A673 (cell line): ENCODE measurements around the gene ADM5. TPM values are rescaled to one million over a fixed set of nuclear protein-coding genes. Genes with fewer than 3 reads are reported as not detected.

Experiments used
- BruUV-seq: library from RNA; stranded (reverse); fragments of 400-500 nt; replicated peaks from 2 replicates; lab custom pipeline; 2021; lab: Mats Ljungman, UMichigan
- CTCF ChIA-PET: fragments of 300-600 bp; sonication (Branson Sonifier 250); formaldehyde crosslinking; loops from one replicate; lab custom pipeline; 2022; ENCODE audit warnings: antibody characterized with exemption; lab: Charles Lee
- POLR2A ChIA-PET: fragments of 300-600 bp; sonication (Branson Sonifier 250); formaldehyde crosslinking; loops from one replicate; lab custom pipeline; 2022; ENCODE audit warnings: antibody characterized with exemption; ENCODE audit not compliant: low non-redundant PET; lab: Charles Lee
- DNase-seq: peaks from one replicate; pipeline ENCODE4 v3.0.0-alpha.2; 2015; ENCODE audit warnings: low spot score
- H3K27ac ChIP-seq: fragments of 200-600 bp; sonication (generic); 2 replicates; pipeline ENCODE4 v1.5.1; 2016; ENCODE audit warnings: mixed run types, low read depth, mild to moderate bottlenecking, mixed read lengths, antibody characterized with exemption, low read length; ENCODE audit not compliant: poor library complexity, severe bottlenecking
- H3K27me3 ChIP-seq: fragments of 200-600 bp; sonication (generic); replicated peaks from 2 replicates; pipeline ENCODE4 v1.6.1; 2017; ENCODE audit warnings: mixed run types, low read depth, mild to moderate bottlenecking, mixed read lengths, antibody characterized with exemption, low read length; ENCODE audit not compliant: insufficient read depth, poor library complexity
- H3K36me3 ChIP-seq: fragments of 200-600 bp; sonication (generic); 2 replicates; pipeline ENCODE4 v1.6.1; 2016; ENCODE audit warnings: mixed run types, mild to moderate bottlenecking, mixed read lengths, antibody characterized with exemption, low read length; ENCODE audit not compliant: insufficient read depth, poor library complexity, severe bottlenecking
- H3K4me1 ChIP-seq: fragments of 200-600 bp; sonication (generic); 2 replicates; pipeline ENCODE4 v1.6.1; 2017; ENCODE audit warnings: mixed run types, mild to moderate bottlenecking, mixed read lengths, antibody characterized with exemption, low read length; ENCODE audit not compliant: insufficient read depth, poor library complexity, severe bottlenecking
- H3K4me3 ChIP-seq: fragments of 200-600 bp; sonication (generic); 2 replicates; pipeline ENCODE4 v1.5.1; 2016; ENCODE audit warnings: low read depth, mixed run types, mild to moderate bottlenecking, mixed read lengths, low read length; ENCODE audit not compliant: poor library complexity, severe bottlenecking
- H3K9me3 ChIP-seq: fragments of 200-600 bp; sonication (generic); 2 replicates; pipeline ENCODE4 v1.6.1; 2016; ENCODE audit warnings: mixed run types, low read depth, mild to moderate bottlenecking, mixed read lengths, antibody characterized with exemption, low read length; ENCODE audit not compliant: poor library complexity, severe bottlenecking
- EZH2 ChIP-seq: fragments of 200-600 bp; sonication (generic); IDR thresholded peaks from 2 replicates; pipeline ENCODE4 v1.6.1; 2017; ENCODE audit warnings: borderline replicate concordance, low read depth, mild to moderate bottlenecking, mixed read lengths, antibody characterized with exemption, low read length; ENCODE audit not compliant: poor library complexity, severe bottlenecking
- intact Hi-C: fragments of 100-400 bp; cut with micrococcal nuclease; formaldehyde crosslinking; loops from one replicate; pipeline ENCODE4 v1.10.0; 2022; ENCODE audit not compliant: unreplicated experiment
- total RNA-seq: library from RNA; stranded (reverse); gene quantifications from 2 replicates; pipeline ENCODE4 v1.2.3, GENCODE V29; 2021
- TF ChIP-seq, protein P1 (sequence below): fragments of 300-800, 200-600 bp; sonication (generic); conservative IDR thresholded peaks from 2 replicates; pipeline ENCODE4 v1.5.1; 2017; ENCODE audit warnings: low read depth, mild to moderate bottlenecking, antibody characterized with exemption, low read length, moderate library complexity, mixed read lengths

ADM5 gene
- total RNA-seq, 1 experiment from 2014 or later, result 4.3 TPM

DNA sequence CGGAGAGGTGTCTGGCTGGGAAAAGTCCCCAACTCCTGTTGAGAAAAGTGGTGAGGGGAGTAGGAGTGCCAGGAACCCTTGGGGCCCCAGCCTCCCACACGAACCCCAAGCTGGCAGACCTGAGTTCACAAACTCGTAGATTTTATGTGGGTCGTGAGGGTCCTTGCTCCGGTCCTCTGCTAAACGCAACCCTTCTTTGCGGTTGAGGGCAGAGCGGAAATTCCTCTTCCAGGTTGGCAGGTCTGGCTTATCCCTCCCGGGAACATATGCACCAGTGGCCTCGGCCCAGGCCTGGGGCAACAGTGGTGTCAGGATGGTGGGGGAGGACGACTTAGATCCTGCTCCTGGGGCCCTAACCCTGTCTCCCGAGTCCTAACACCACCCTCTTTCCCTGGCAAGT, 26.2 kb upstream of the ADM5 start:
- CTCF ChIA-PET, result no interaction called here
- POLR2A ChIA-PET, result no interaction called here
- intact Hi-C loops, result no loop called here
- TF ChIP-seq, protein P1, sequence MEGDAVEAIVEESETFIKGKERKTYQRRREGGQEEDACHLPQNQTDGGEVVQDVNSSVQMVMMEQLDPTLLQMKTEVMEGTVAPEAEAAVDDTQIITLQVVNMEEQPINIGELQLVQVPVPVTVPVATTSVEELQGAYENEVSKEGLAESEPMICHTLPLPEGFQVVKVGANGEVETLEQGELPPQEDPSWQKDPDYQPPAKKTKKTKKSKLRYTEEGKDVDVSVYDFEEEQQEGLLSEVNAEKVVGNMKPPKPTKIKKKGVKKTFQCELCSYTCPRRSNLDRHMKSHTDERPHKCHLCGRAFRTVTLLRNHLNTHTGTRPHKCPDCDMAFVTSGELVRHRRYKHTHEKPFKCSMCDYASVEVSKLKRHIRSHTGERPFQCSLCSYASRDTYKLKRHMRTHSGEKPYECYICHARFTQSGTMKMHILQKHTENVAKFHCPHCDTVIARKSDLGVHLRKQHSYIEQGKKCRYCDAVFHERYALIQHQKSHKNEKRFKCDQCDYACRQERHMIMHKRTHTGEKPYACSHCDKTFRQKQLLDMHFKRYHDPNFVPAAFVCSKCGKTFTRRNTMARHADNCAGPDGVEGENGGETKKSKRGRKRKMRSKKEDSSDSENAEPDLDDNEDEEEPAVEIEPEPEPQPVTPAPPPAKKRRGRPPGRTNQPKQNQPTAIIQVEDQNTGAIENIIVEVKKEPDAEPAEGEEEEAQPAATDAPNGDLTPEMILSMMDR, result no peak
- TF ChIP-seq EZH2, result no peak
- Histone ChIP-seq H3K27ac (no peak overlapping the region), H3K4me1 (peaks cover 17% of the 10 kb centered on the region), H3K27me3 (no peaks in the 10 kb centered on the region), H3K4me3 (no peak overlapping the region), H3K36me3 (peaks cover 41% of the 10 kb centered on the region), H3K9me3 (no peaks in the 10 kb centered on the region)
- BruUV-seq, result no TSS peak
- no peak for DNase-seq

- Histone ChIP-seq H3K9me3 (no peaks in the 10 kb centered on the region), H3K4me3 (peak overlapping the region; percentile 86), H3K4me1 (peaks cover 17% of the 10 kb centered on the region), H3K36me3 (peaks cover 35% of the 10 kb centered on the region), H3K27ac (peak overlapping the region; percentile 83), H3K27me3 (no peaks in the 10 kb centered on the region)
- ChIA-PET CTCF (interaction anchor here (0.6 to 1.1 kb wide), 3 partner anchors 11 to 141 kb away, joined by 3 to 5 read pairs (median 3); partner anchors contain the start of gene PRMT1), POLR2A (interaction anchor here (0.7 kb wide), 1 partner anchor 9 kb away, joined by 4 read pairs; no protein-coding TSS in a partner anchor)
- intact Hi-C loops, result no loop called here
- TF ChIP-seq EZH2, result no peak
- TF ChIP-seq, protein P1, result no peak
- BruUV-seq, result no TSS peak
- peak; percentile 89 for DNase-seq
Observed at GRCh38 chr19:49664171-49665035, 25.0 kb upstream of the ADM5 start.

GRCh38 chr19:49665036-49665350, 24.4 kb upstream of the ADM5 start:
- BruUV-seq, result no TSS peak
- no peak for TF ChIP-seq EZH2
- TF ChIP-seq, protein P1, result no peak
- H3K4me3 ChIP-seq, result peak overlapping the region; percentile 86
- peak overlapping the region; percentile 83 for H3K27ac ChIP-seq
- ChIA-PET POLR2A (no interaction called here), CTCF (interaction anchor here (1.1 kb wide), 1 partner anchor 12 kb away, joined by 3 read pairs; the partner anchor contains the start of gene PRMT1)
- H3K36me3 ChIP-seq, result peaks cover 35% of the 10 kb centered on the region
- no peak for DNase-seq
- H3K27me3 ChIP-seq, result no peaks in the 10 kb centered on the region
- H3K4me1 ChIP-seq, result peaks cover 17% of the 10 kb centered on the region
- no peaks in the 10 kb centered on the region for H3K9me3 ChIP-seq
- intact Hi-C loops, result no loop called here
